GM23338 (cell line): ENCODE results near the gene TUBA3E. TPM values are rescaled to one million over a fixed set of nuclear protein-coding genes. Genes with fewer than 3 reads are reported as not detected.
"Not testable (repeated sequence)": the region's sequence is repeated elsewhere in the genome, so short reads cannot be mapped to it uniquely, and the experiment has no call there.

Experiments
- ATAC-seq: fragments of 200-7000 bp; cut with Tn5 transposase; 3 replicates; pipeline ENCODE4 v1.9.1; 2020
- DNase-seq: peaks from one replicate; pipeline ENCODE4 v3.0.0-alpha.2; 2015; ENCODE audit warnings: low spot score
- H2AFZ ChIP-seq: fragments of 200-600 bp; sonication (generic); 2 replicates; pipeline ENCODE4 v1.8.0; 2016; ENCODE audit warnings: antibody characterized with exemption, mild to moderate bottlenecking, moderate library complexity
- H3F3A ChIP-seq: fragments of 200-600 bp; sonication (generic); replicated peaks from 2 replicates; pipeline ENCODE4 v1.8.0; 2017; ENCODE audit warnings: antibody characterized with exemption, mixed run types, low read depth
- H3K27ac ChIP-seq: fragments of 200-600 bp; sonication (generic); 2 replicates; pipeline ENCODE4 v1.6.1; 2016; ENCODE audit warnings: low read depth
- H3K27me3 ChIP-seq: fragments of 200-600 bp; sonication (generic); 2 replicates; pipeline ENCODE4 v1.8.0; 2016; ENCODE audit warnings: mild to moderate bottlenecking, mixed run types, moderate library complexity; ENCODE audit not compliant: insufficient read depth
- H3K36me3 ChIP-seq: fragments of 200-600 bp; sonication (generic); 2 replicates; pipeline ENCODE4 v1.8.0; 2016; ENCODE audit warnings: mild to moderate bottlenecking; ENCODE audit not compliant: insufficient read depth
- H3K4me1 ChIP-seq: fragments of 200-600 bp; sonication (generic); 2 replicates; pipeline ENCODE4 v1.8.0; 2016; ENCODE audit warnings: mild to moderate bottlenecking, moderate library complexity; ENCODE audit not compliant: insufficient read depth
- H3K4me2 ChIP-seq: fragments of 200-600 bp; sonication (generic); 2 replicates; pipeline ENCODE4 v1.7.1; 2017; ENCODE audit warnings: mixed run types
- H3K4me3 ChIP-seq: fragments of 200-600 bp; sonication (generic); 2 replicates; pipeline ENCODE4 v1.6.1; 2016; ENCODE audit warnings: mixed run types
- H3K79me2 ChIP-seq: fragments of 200-600 bp; sonication (generic); replicated peaks from 2 replicates; pipeline ENCODE4 v1.8.0; 2017; ENCODE audit warnings: mild to moderate bottlenecking; ENCODE audit not compliant: insufficient read depth
- H3K9me2 ChIP-seq: fragments of 200-600 bp; sonication (generic); 2 replicates; pipeline ENCODE4 v1.8.0; 2017; ENCODE audit not compliant: insufficient read depth
- H4K20me1 ChIP-seq: fragments of 200-600 bp; sonication (generic); replicated peaks from 2 replicates; pipeline ENCODE4 v1.8.0; 2017; ENCODE audit warnings: mild to moderate bottlenecking; ENCODE audit not compliant: insufficient read depth
- H3K27ac Mint-ChIP-seq: 2 replicates; pipeline ENCODE4 v1.8.0; 2020; ENCODE audit warnings: inconsistent platforms, mild to moderate bottlenecking, moderate library complexity, mixed read lengths
- H3K27me3 Mint-ChIP-seq: 3 replicates; pipeline ENCODE4 v1.8.0; 2022; ENCODE audit warnings: low read depth, mild to moderate bottlenecking, moderate library complexity, mixed read lengths, inconsistent platforms; ENCODE audit not compliant: insufficient read depth, poor library complexity
- H3K36me3 Mint-ChIP-seq: 3 replicates; pipeline ENCODE4 v1.8.0; 2021; ENCODE audit warnings: low read depth, mild to moderate bottlenecking, inconsistent platforms, moderate library complexity, mixed read lengths
- H3K4me1 Mint-ChIP-seq: 3 replicates; pipeline ENCODE4 v1.8.0; 2020; ENCODE audit warnings: mild to moderate bottlenecking, inconsistent platforms, mixed read lengths
- H3K4me3 Mint-ChIP-seq: 3 replicates; pipeline ENCODE4 v1.8.0; 2021; ENCODE audit warnings: moderate library complexity, mild to moderate bottlenecking, inconsistent platforms, mixed read lengths
- H3K9me3 Mint-ChIP-seq: 3 replicates; pipeline ENCODE4 v1.8.0; 2020; ENCODE audit warnings: moderate library complexity, mild to moderate bottlenecking, inconsistent platforms, mixed read lengths
- CREB1 ChIP-seq: fragments of 250-450 bp; sonication (Bioruptor Pico); IDR thresholded peaks from 2 replicates; pipeline ENCODE4 v1.5.0; 2020; ENCODE audit warnings: low read depth, mild to moderate bottlenecking, moderate library complexity
- JUNB ChIP-seq: IDR thresholded peaks from one replicate; pipeline ENCODE4 v1.6.1; 2016; ENCODE audit warnings: antibody characterized with exemption; ENCODE audit not compliant: unreplicated experiment
- POLR2AphosphoS5 ChIP-seq: IDR thresholded peaks from 2 replicates; pipeline ENCODE4 v1.6.1; 2016; ENCODE audit warnings: antibody characterized with exemption, low read depth
- ZNF114 ChIP-seq: fragments of 250-450 bp; sonication (Bioruptor Pico); IDR thresholded peaks from 2 replicates; pipeline ENCODE4 v1.5.0; 2020; ENCODE audit warnings: mild to moderate bottlenecking, moderate library complexity
- polyA plus RNA-seq: library from polyadenylated mRNA; unstranded; fragments of >200 nt; fragmentation: Nextera tagmentation; extraction: Ambion mirVana; gene quantifications from 2 replicates; pipeline ENCODE4 v1.2.1, GENCODE V29; 2016
- total RNA-seq: library from RNA; depleted of rRNA; stranded (reverse); fragments of >200 nt; shearing (Covaris generic); gene quantifications from 2 replicates; pipeline ENCODE4 v1.2.3, GENCODE V29; 2014
- TF ChIP-seq, protein P1 (sequence below): IDR thresholded peaks from 2 replicates; pipeline ENCODE4 v1.6.1; 2016; ENCODE audit warnings: antibody characterized with exemption

Gene TUBA3E
- total and polyA plus RNA-seq, 2 experiments from 2014 or later: 0.21 to 0.31 TPM

GRCh38 chr2:130154423-130154770 lies 43.8 kb downstream of the TUBA3E start:
- H3K27ac Mint-ChIP-seq, H3K4me2 ChIP-seq, H3K79me2 ChIP-seq, H3K4me3 ChIP-seq, H3K9me3 Mint-ChIP-seq, H3K27me3 Mint-ChIP-seq, ATAC-seq, H4K20me1 ChIP-seq, H2AFZ ChIP-seq, H3K27me3 ChIP-seq, H3K9me2 ChIP-seq, H3K4me1 Mint-ChIP-seq, H3F3A ChIP-seq, DNase-seq, H3K4me3 Mint-ChIP-seq, H3K36me3 ChIP-seq, H3K4me1 ChIP-seq, H3K27ac ChIP-seq: not testable (repeated sequence)
- H3K36me3 Mint-ChIP-seq: peaks cover 27% of the 10 kb centered on the region

GRCh38 chr2:130153721-130154422 lies 44.4 kb downstream of the TUBA3E start:
- not testable (repeated sequence) for H3F3A ChIP-seq, H3K4me3 ChIP-seq, H3K4me1 ChIP-seq, H3K4me1 Mint-ChIP-seq, H3K36me3 ChIP-seq, H3K9me3 Mint-ChIP-seq, H3K4me3 Mint-ChIP-seq, H3K27me3 Mint-ChIP-seq, H3K27ac Mint-ChIP-seq, ATAC-seq, H3K9me2 ChIP-seq, DNase-seq, H3K4me2 ChIP-seq, H4K20me1 ChIP-seq, H3K79me2 ChIP-seq, H3K27me3 ChIP-seq, H3K27ac ChIP-seq, H2AFZ ChIP-seq
- peaks cover 27% of the 10 kb centered on the region for H3K36me3 Mint-ChIP-seq

DNA sequence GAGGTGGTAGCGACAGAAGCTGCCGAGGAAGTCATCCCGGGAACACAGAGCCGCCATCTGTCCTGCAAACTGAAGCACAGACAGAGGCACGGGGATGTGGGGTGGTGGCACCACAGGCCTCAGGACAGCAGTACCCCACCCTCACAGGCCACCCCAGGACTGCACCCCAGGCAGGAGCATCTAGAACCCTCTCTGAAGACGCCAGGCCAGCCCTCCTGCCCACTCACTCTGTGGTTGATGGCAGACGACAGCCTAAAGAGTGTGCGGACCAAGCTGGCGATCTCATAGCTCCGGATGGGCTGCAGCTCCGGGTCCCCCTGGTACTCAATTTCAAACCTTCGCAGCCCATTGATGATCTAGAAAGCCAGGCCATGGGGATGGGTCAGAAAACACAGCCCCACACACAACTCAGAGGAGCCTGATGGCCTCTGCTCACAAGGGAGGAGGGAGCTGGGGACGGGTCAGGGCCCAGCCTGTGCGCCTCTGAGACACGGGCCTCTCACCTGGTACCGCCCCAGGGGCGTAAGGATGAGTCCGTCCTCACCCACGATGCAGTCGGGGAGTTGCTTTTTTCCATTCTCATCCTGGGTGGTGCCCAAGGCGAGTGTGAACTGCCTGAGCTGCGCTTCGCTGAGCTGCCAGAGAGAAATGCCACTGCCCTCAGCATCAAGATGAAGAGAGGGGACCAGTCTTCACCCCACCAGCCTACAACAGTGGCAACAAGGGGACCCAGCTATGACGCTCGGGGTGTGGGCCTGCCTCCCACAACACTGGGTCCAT lies 45.2 kb downstream of the TUBA3E start:
- no peak overlapping the region for H3K4me3 Mint-ChIP-seq
- H3K9me3 Mint-ChIP-seq: no peaks in the 10 kb centered on the region
- H3K27ac ChIP-seq: no peak overlapping the region
- no peaks in the 10 kb centered on the region for H3K79me2 ChIP-seq
- H3K36me3 Mint-ChIP-seq: peaks cover 21% of the 10 kb centered on the region
- no peaks in the 10 kb centered on the region for H3K36me3 ChIP-seq
- no peaks in the 10 kb centered on the region for H3K9me2 ChIP-seq
- H3F3A ChIP-seq: no peaks in the 10 kb centered on the region
- no peaks in the 10 kb centered on the region for H3K4me1 ChIP-seq
- no peaks in the 10 kb centered on the region; the same call in 1 of the 3 replicates for H3K4me1 Mint-ChIP-seq
- no peak overlapping the region for H3K27ac Mint-ChIP-seq
- TF ChIP-seq CREB1 (CRISPR knock-in tag) (no peak), ZNF114 (CRISPR knock-in tag) (no peak), POLR2AphosphoS5 (no peak), JUNB (no peak)
- TF ChIP-seq, protein P1, sequence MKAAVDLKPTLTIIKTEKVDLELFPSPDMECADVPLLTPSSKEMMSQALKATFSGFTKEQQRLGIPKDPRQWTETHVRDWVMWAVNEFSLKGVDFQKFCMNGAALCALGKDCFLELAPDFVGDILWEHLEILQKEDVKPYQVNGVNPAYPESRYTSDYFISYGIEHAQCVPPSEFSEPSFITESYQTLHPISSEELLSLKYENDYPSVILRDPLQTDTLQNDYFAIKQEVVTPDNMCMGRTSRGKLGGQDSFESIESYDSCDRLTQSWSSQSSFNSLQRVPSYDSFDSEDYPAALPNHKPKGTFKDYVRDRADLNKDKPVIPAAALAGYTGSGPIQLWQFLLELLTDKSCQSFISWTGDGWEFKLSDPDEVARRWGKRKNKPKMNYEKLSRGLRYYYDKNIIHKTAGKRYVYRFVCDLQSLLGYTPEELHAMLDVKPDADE: no peak
- no peak for DNase-seq
- peaks cover 5% of the 10 kb centered on the region for H3K27me3 Mint-ChIP-seq
- H2AFZ ChIP-seq: no peak overlapping the region
- no peaks in the 10 kb centered on the region for H3K27me3 ChIP-seq
- H3K4me2 ChIP-seq: no peak overlapping the region
- H3K4me3 ChIP-seq: no peak overlapping the region
- no peak for ATAC-seq
- H4K20me1 ChIP-seq: no peaks in the 10 kb centered on the region

- DNase-seq, H3K9me2 ChIP-seq, H4K20me1 ChIP-seq: not testable (repeated sequence)
These were observed 46.0 kb downstream of the TUBA3E start for GRCh38 chr2:130152136-130152815.

DNA sequence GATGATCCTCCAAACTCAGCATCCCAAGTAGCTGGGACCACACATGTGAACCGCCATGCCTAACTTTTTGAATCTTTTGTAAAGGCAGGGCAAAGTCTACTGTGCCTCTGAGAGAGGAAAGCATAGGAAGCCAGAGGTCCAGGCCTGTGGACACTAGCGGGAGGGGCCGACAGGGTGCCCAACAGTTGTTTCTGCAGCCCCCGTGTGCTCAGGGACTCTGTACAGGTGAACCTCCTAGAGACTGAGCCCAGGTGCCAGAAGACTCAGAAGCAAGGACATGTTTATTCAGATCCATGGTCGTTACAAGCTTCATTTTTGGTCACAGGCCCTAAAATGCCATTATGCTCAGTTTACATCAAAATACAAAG lies 47.1 kb downstream of the TUBA3E start:
- not testable (repeated sequence) for ATAC-seq, DNase-seq, H2AFZ ChIP-seq, H3K4me1 Mint-ChIP-seq, H3K27me3 Mint-ChIP-seq, H3K4me2 ChIP-seq, H3K4me1 ChIP-seq, H3F3A ChIP-seq, H3K4me3 ChIP-seq, H3K79me2 ChIP-seq, H3K27ac Mint-ChIP-seq, H4K20me1 ChIP-seq, H3K36me3 ChIP-seq, H3K27ac ChIP-seq, H3K4me3 Mint-ChIP-seq, H3K27me3 ChIP-seq, H3K9me2 ChIP-seq, H3K9me3 Mint-ChIP-seq
- peaks cover 21% of the 10 kb centered on the region for H3K36me3 Mint-ChIP-seq

More at GRCh38 chr2:130152136-130152815, 46.0 kb downstream of the TUBA3E start:
- H3K36me3 ChIP-seq, H3F3A ChIP-seq, H3K4me1 ChIP-seq, H3K79me2 ChIP-seq, H3K4me1 Mint-ChIP-seq, H3K4me3 ChIP-seq, H2AFZ ChIP-seq, H3K27me3 Mint-ChIP-seq, H3K27me3 ChIP-seq, H3K4me2 ChIP-seq, H3K27ac ChIP-seq, ATAC-seq, H3K4me3 Mint-ChIP-seq, H3K27ac Mint-ChIP-seq, H3K9me3 Mint-ChIP-seq: not testable (repeated sequence)
- peaks cover 21% of the 10 kb centered on the region for H3K36me3 Mint-ChIP-seq
